HG02943 (cell line): ENCODE measurements around the gene PTTG1IP.
"Not testable (repeated sequence)": the region's sequence is repeated elsewhere in the genome, so short reads cannot be mapped to it uniquely, and the experiment has no call there.

Source experiments
- ATAC-seq: cut with Tn5 transposase; IDR thresholded peaks from one replicate; pipeline ENCODE4 v1.9.1; 2021; ENCODE audit warnings: mild to moderate bottlenecking, low read depth, moderate library complexity; ENCODE audit not compliant: unreplicated experiment

Gene PTTG1IP, protein sequence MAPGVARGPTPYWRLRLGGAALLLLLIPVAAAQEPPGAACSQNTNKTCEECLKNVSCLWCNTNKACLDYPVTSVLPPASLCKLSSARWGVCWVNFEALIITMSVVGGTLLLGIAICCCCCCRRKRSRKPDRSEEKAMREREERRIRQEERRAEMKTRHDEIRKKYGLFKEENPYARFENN

DNA sequence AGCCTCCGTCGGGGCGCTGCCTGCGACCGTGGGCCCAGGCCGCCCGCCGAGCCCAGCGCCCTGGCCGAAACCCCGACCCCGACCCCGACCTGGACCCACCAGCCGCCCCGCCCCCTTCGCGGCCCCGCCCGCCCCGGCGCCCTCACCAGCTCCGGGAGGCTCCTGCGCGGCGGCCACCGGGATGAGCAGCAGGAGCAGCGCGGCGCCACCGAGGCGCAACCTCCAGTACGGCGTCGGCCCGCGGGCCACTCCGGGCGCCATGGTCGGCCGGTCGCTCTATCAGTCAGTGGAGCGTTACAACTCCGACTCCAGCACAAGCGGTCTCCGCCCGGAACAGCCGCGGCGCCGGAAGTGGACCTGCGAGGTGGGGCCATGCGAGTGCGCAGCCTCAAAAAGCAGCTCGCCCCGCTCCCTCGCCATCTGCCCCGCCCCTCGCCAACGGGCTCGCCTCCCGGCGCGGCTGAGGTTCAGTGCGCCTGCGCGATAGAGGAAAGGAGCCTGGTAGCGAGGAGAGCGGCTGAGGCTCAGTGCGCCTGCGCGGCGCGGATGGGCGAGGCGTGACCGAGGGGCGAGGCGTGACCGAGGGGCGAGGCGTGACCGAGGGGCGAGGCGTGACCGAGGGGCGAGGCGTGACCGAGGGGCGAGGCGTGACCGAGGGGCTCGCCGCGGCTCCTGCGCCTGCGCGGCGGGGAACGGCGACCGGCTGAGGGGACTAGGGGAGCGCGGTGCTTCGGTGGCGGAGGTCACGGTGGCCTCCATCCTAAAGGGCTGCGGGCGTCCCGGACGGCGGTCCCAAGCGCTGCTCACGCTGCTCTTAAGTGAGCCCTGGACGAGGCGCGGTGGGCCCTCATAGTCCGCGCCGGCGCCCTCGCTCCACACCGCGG, at the start of gene PTTG1IP:
Gene PTTG1IP (minus strand): TSS at position 335 of the 884 bp plus-strand sequence. CDS start 74 bp downstream, at position 261.
- ATAC-seq = peak; percentile 64

DNA sequence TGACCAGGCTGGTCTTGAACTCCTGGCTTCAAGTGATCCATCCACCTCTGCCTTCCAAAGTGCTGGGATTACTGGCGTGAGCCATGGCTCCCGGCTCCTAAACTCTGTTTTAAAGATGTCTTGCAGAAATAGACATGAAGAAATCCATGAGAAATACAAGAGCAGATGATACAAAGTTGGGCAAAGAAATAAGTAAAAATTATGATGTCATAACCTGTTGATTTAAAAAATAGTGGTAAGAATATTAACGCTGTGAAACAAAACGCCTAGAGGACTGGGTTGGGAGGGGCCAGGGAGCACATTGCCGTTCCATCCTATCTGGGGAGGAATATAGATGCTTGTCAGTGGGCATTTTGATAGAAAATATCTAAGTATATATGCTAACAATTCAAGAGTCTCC, 48.4 kb upstream of the PTTG1IP start:
- no peak for ATAC-seq

DNA sequence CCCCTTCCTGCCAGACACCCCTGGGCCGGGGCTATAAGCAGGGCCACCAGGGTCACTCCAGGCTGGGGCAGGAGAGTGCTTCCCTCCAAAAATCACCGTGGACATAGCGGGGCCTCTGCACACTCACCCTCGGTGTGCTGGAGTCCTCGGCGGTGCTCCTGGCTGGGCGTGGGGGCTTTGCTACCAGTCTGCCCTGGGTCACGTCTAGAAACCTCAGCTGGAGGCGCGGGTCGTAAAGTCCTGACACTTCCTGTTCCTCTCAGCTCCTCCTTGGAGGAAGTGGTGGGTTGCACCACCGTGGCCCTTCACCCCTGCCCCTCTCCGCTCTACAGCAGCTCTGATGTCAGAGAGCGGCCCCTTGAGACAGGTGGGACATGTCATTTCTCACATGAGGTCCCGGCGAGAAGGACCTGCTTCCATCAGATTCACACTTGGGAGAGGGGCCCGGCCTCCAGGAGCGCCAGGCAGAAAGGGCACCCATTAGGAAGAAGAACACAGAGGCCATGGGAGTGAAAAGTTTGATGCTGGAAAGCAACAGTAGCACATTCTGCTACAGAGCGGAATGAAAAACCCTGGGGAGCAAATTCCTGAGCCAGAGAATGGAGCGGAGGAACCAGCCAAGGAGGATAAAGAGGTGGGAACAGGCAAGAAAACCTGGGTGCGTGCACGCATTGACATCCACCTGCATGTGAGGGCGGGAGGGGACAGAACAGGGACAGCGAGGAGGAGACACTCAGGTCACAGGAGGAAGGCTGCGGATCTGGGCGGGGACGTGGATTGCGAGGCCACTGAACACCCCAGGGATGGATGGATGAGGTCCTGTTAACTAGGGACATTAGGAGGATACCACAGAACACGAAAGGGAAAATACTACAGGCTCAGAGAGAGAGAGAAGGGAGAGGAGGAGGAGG, 47.5 kb upstream of the PTTG1IP start, which contains the start of gene ITGB2:
Gene ITGB2 (minus strand): TSS at position 206 of the 911 bp plus-strand sequence. CDS start 10,117 bp downstream, outside the sequence.
- peak; percentile 58 for ATAC-seq

DNA sequence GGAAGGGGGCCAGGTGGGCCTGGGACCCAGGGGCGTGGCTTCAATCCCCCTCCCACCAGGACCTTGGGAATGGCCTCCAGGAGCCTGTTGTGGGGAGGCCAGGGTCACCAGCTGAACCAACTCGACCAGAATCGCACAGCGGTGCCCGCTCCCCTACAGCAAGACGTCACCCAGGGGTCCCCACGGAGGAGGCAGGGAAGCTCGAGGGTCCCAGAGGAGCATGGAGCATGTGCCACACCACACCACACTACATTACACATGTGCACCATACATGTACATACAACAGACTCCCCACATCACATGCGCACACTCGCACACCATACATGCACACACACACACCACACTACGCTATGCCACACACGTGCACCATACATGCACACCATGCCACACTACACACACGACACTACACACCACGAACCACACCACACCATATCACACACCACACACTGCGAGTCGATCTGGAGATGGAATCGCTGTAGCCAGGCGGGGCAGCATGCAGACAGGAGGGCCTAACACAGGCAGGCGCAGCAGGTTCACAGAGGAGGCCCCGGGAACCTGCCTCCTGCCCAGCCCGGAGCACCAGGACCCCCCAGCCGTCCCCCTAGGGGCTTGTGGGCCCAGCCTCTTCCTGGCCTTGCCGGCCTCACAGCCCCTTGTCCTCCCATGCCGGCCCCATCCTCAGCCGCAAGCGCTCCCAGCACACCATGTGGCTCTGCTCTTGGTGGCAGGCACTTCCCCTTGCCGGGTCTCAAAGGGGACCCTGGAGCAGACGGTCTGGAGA, 46.6 kb upstream of the PTTG1IP start:
- peak; percentile 25 for ATAC-seq

DNA sequence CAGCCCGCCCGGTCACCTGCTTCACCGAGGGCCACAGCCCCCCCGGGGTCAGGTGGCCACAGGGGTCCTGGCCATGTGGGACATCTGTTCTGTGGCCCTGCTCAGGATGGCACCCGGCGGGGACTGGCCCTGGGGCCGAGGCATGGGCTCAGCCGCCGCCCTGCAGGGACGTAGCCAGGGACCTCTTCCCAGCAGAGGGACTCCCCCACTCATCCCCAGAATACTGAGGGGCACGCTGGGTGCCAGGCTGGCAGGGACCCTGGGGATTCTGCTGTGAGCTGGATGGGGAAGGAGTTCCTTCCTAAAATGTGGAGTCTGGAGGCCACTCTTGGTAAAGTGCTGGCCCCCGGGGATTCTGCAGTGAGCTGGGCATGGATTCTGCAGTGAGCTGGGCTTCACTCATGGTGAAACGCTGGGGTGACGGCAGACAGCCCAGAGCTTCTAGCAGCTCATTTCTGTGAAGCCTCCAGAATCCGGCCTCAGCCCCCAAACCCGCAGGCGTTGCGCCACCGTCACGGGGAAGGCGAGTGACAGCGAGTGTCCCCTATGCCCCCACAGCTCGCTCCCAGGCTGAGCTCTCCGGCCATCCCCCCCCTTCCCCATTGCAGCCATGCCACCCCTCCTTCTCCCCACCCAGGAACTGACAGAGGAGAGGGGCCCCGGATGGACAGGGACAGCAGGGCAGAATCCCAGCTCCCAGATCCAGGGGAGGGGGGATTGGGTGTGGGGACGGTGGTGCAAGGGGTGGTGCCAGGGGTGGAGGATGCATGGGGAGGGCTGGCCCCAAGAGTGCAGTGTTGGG, 45.8 kb upstream of the PTTG1IP start:
- ATAC-seq = no peak

DNA sequence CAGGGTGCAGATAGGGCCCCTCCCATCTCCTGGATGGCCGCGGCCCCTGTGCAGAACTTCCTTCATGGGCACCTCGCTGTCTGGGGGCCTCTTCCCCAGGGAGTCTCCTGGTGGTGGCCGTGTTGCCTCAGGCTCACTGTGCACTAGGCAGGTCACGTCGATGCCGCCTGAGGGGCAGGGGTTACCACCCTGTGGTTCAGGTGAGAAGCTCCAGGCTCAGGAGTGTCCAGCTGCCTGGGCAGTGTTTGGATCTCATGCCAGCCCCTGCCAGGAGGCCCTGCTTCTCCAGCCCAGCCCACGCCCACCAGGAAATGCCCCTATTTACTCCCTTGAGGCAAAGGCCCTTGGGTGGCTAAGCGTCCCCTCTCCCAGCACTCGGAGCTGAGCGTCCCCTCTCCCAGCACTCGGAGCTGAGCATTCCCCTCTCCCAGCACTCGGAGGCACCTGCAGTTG, 45.1 kb upstream of the PTTG1IP start:
- no peak for ATAC-seq

DNA sequence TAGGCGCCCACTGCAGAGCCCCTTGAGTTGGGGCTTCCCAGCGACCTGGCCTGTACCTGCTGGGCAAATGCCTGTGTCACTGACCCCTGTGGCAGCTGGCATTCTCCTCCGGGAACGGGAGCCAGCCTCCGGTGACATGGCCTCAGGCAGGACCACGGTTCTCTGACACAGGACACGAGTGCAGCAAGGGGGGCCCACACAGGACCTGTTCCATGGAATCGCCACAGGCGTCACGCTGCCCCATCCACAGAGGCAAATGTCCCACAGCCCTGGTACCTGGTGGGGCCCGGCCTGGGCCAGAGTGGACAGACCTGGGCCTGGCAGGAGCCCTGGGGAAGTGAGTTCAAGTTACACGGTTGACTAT, 44.6 kb upstream of the PTTG1IP start:
- no peak for ATAC-seq

DNA sequence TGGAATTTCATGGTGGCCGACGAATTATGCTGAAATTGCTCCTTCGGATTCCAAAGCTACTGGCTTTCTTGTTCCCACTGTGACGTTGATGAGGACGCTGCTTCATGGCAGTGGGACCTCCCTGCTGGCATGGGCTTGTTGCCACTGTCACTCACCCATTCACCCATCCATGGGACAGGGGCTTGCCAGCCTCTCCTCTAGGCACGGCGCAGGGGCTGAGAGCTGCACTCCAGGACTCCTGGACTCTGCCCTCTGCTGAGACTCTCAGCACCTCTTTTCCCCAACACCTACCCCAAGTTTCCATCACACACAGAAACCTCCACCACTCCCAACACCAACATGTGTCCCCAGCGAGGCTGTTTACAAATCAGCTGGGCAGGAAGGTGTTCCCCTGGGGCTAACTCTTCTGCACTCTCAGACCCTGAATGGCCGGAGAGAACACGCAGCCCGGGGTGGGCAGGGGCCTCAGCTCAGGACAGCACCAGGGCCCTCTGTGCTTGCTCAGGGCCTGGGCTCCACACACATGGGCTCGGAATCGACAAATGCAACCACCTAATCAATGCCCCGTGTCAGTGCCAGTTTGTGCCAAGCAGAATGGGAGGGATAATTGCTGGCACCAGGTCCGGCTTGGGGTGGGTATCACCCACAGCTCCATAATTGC, 44.1 kb upstream of the PTTG1IP start:
- ATAC-seq = no peak

DNA sequence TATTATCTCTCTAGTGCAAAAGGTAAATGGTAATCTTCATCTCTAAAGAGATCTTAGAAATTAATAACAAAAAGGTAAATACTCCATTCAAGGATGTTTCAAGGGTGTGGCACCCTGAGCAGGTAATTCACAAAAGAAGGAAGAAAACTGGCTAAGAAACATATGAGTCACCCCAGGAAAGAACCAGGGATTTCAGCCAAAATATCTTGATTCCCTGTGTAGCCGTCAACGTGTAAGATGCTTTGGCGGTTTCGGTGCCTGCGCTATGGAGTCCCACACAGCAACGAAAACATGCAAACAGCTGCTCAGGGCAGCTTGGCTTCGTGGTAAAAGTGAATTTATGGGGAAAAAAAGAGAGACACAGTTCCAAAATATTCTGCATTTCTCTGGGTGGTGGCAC, 43.5 kb upstream of the PTTG1IP start:
- ATAC-seq = no peak

DNA sequence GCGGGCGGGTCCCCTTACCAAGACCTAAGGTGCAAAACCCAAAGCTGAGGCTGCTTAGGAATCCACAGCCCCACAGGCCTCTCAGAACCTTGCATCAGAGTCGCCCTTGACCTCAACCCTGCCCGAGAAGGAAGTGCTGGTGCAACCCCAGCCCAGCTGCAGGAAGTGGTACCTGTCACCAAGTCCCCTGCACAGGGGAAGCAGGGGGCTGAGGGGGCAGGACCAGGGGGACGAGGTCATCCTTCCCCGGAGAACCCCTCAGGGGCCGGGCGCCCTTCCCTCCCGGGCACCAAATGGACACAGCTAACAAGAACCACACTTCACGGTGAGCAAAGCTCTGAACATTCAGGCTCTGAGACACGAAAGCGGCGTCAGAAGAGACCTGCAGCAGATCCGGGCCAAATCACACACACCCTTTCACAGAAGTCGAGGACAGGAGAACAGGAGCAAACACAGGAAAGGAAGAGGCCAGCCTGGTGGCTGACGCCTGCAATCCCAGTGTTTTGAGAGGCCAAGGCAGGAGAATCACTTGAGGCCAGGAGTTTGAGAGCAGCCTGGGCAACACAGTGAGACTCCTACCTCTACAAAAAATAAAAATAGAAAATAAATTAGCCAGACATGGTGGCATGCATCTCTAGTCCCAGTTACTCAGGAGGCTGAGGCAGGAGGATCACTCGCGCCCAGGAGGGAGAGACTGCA, 40.8 kb upstream of the PTTG1IP start:
- ATAC-seq = no peak

DNA sequence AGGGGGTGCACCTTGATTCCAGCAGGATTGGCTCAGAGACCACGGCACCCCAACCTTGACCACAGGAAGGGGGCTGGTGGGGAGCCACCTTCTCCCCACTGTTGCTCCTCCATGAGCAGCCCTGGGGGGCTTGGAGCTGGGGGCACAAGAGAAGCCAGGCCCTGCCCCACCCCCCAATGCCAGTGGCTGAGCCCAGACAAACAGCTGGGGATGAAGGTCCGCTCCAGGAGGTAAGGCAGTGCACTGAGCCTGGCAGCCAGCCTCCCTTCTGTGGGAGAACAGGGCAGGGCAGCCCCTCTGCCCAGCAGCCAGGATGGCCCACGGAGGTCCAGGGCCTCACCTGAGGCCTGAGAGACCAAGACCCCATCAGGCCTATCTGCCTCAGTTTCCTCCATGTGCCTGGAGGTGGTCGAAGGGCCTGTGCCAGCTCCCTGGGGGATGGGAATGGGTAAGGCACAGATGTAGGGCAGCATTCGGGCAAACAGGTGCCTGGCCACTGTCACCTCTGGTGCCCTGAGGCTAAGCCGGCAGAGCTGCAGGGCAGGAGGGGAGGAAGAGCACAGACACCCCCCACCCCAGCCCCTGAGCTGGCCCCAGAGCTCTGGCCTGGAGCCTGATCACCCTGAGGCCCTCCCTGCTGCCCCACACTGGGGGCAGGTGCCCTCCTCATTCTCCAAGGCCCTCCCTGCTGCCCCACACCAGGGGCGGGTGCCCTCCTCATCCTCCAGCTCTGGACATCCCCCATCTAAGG, 40.1 kb upstream of the PTTG1IP start:
- ATAC-seq = no peak

DNA sequence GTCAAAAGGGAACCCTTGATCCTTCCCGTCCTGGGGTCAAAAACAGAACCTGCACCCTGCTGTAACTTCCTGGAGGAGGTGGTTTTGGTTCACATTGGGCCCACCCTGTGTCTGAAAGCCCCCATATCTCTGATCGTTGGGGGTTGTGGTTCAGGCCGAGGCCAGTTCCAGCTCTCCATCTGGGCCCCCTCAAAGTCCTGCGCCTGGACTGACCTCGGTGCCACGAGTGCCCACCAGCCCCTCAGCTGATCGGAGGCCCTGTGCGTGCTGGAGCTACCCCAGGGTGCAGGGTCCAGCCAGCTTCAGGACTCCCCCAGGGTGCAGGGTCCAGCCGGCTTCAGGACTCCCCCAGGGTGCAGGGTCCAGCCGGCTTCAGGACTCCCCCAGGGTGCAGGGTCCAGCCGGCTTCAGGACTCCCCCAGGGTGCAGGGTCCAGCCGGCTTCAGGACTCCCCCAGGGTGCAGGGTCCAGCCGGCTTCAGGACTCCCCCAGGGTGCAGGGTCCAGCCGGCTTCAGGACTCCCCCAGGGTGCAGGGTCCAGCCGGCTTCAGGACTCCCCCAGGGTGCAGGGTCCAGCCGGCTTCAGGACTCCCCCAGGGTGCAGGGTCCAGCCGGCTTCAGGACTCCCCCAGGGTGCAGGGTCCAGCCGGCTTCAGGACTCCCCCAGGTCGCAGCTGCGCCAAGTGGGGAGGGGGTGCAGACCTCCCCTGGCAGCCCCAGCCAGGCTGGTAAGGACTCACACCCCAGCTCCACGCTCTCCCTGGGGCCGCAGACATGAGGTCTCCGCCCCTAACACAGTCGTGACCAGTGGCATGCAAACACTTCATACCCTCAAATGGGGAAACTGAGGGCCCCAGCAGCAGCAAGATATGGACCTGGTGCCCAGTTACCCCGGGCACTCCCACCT, 39.3 kb upstream of the PTTG1IP start:
- ATAC-seq = not testable (repeated sequence)

DNA sequence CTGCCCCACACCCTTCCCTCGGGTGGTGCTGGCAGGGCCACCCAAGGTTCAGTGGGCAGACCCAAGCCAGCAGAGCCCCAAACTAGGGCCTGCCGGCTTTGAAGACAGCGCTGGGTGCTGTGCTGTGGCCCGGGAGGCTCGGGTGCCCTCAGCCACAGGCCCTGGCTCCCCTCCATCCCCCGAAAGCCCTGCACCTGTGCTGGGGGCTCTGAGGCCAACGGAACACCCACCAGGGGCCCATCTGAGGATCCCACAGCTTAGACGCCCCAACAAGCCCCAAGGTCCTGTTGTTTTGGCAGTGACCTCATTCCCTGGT, 38.6 kb upstream of the PTTG1IP start:
- no peak for ATAC-seq

DNA sequence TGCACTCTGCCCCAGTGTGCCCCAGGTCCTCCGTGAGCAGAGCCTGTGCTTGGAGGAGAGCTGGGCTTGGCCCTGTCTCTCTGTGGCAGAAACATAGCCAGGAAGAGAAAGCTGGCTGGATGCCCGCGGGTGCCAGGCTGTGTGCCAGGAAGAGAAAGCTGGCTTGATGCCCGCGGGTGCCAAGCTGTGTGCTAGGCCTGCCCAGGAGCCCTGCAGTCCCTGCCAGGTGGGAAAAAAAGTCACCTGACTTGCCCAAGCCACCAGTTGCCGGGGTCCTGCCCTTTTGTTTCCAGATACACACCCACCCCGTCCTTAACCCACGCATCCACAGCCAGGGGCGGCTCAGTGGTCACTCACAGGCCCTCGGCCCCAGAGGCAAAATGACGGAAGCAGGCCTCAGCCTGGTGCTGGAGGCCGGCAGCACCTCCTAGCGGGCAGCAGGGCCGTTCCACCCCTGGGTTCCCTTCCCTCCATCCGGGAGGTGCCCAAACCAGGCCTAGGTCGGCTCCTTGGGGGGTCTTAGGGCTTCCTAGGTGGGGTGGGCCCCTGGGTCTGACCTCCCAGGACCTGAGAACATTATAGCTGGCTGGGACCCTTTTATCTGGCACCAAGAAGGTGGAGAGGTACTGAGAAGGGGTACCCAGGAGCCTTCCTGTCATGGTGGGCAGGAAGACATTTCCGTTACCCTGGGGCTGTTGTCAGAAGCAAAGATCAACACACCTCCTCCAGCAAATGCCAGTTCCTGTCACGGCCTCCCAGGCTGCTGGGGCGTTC, 38.1 kb upstream of the PTTG1IP start:
- ATAC-seq = no peak

DNA sequence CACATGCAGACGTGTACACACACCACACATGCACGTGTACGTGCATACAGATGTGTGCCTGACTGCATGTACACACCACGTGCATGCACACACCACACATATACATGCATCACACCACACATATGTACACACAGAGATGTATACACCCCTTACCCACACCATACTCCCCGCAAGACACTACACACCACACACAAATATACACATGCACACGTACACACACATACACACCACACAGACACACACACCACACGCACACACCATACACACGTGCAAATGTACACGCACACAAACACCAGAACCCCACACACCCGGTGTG, 37.5 kb upstream of the PTTG1IP start:
- ATAC-seq = no peak
